Activated CD4-positive, CD25-positive, alpha-beta regulatory T cell treated with anti-CD3 and anti-CD28 coated beads, Interleukin-2, amount 50 U/mL, for 24 hours (primary cell): ENCODE data around the gene DMRTC2.

Source experiments
- ATAC-seq, 2 donors: fragments of 150-1000 bp; cut with Tn5 transposase; one replicate each; pipeline ENCODE4 v1.10.0; 2021; ENCODE audit warnings: mild to moderate bottlenecking in 1 of 2, moderate library complexity in 1 of 2

Gene DMRTC2

GRCh38 chr19:41845001-41845050 lies at the start of gene DMRTC2:
DMRTC2 (plus strand) TSS chr19:41845042; CDS start chr19:41847429, 2,387 bp downstream.
- no peak for ATAC-seq

- no peak for ATAC-seq
These were observed 48.5 kb upstream of the DMRTC2 start, which contains the start of gene CEACAM3 for GRCh38 chr19:41796362-41796761. CEACAM3 (plus strand) TSS chr19:41796587; CDS start chr19:41796678, 91 bp downstream.

- no peak for ATAC-seq
These were observed 47.9 kb upstream of the DMRTC2 start for GRCh38 chr19:41796901-41797300.

GRCh38 chr19:41799444-41800000 lies 45.3 kb upstream of the DMRTC2 start:
- ATAC-seq: no peak

GRCh38 chr19:41801031-41801430 lies 43.8 kb upstream of the DMRTC2 start:
- ATAC-seq: no peak

- peak; percentile 24 to 28 for ATAC-seq
These were observed 43.0 kb upstream of the DMRTC2 start for GRCh38 chr19:41801792-41802211.

- ATAC-seq: no peak
These were observed 42.1 kb upstream of the DMRTC2 start for GRCh38 chr19:41802770-41803169.

GRCh38 chr19:41804336-41804735 lies 40.5 kb upstream of the DMRTC2 start:
- no peak for ATAC-seq

GRCh38 chr19:41807176-41807575 lies 37.7 kb upstream of the DMRTC2 start:
- ATAC-seq: no peak

GRCh38 chr19:41808663-41809566 lies 35.9 kb upstream of the DMRTC2 start:
- no peak for ATAC-seq

- ATAC-seq: no peak
These were observed 34.5 kb upstream of the DMRTC2 start for GRCh38 chr19:41810301-41810700.

GRCh38 chr19:41811036-41811435 lies 33.8 kb upstream of the DMRTC2 start:
- ATAC-seq: peak in 1 of 2 donors; percentile 27

GRCh38 chr19:41811981-41812380 lies 32.9 kb upstream of the DMRTC2 start:
- no peak for ATAC-seq

- no peak for ATAC-seq
These were observed 30.9 kb upstream of the DMRTC2 start for GRCh38 chr19:41813911-41814310.

GRCh38 chr19:41815301-41815700 lies 29.5 kb upstream of the DMRTC2 start:
- ATAC-seq: no peak

- ATAC-seq: no peak
These were observed 28.1 kb upstream of the DMRTC2 start for GRCh38 chr19:41816761-41817160.

- peak; percentile 62 to 73 for ATAC-seq
These were observed 23.7 kb upstream of the DMRTC2 start for GRCh38 chr19:41821003-41821735.

- no peak for ATAC-seq
These were observed 6.7 kb upstream of the DMRTC2 start for GRCh38 chr19:41837981-41838708.

GRCh38 chr19:41839211-41839610 lies 5.6 kb upstream of the DMRTC2 start:
- no peak for ATAC-seq

GRCh38 chr19:41843371-41843770 lies 1.5 kb upstream of the DMRTC2 start:
- ATAC-seq: no peak

- ATAC-seq: no peak
These were observed 241 bp upstream of the DMRTC2 start, which contains the start of gene LYPD4 for GRCh38 chr19:41844601-41845000. LYPD4 (minus strand) TSS chr19:41844683; CDS start chr19:41839285, 5,398 bp downstream.

GRCh38 chr19:41845051-41845590 lies 279 bp downstream of the DMRTC2 start:
- ATAC-seq: no peak
